ENCODE measurements around the gene LRP11. TPM values are rescaled to one million over a fixed set of nuclear protein-coding genes. Genes with fewer than 3 reads are reported as not detected.

The LRP11 gene
- total RNA-seq, 1 experiment from 2014 or later = 14.8 TPM

DNA sequence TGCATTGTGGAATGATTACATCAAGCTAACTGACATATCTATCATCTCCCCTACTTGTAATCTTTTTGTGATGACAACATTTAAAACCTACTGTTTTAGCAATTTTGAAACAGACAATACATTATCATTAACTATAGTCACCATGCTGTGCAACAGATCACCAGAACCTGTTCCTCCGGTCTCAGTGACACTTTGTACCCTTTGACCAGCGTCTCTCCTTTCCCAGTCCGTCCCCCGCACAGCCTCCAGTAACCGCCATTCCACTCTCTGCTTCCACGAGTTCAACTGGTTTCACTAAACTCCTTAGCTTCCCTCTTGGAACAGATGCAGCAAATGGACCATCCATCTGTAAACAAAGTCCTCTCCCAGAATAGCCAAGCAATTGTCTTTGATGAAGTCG is 21.8 kb downstream of the LRP11 start:
- no peaks in the 10 kb centered on the region for H3K27me3 ChIP-seq (ENCODE audit: insufficient read depth, low read length)
- TF ChIP-seq CTCF (conservative IDR thresholded peaks at IDR 0.05) = no peak
- no peak overlapping the region for H2BK120ac ChIP-seq (ENCODE audit: low read depth, low read length, poor library complexity, severe bottlenecking)
- no peaks in the 10 kb centered on the region for H4K20me1 ChIP-seq (ENCODE audit: control insufficient read depth, insufficient read depth, insufficient read length)
- H3K4me2 ChIP-seq (ENCODE audit: insufficient read depth, insufficient read length, low read length) = no peak overlapping the region
- no peak overlapping the region for H2AK5ac ChIP-seq (ENCODE audit: insufficient read length, low read length)
- no peak overlapping the region for H3K4me3 Mint-ChIP-seq
- H3K27ac ChIP-seq (ENCODE audit: insufficient read length, low read depth, low read length) = no peak overlapping the region
- H4K91ac ChIP-seq (ENCODE audit: insufficient read length, low read depth, low read length) = no peak overlapping the region
- no peak overlapping the region for H2BK5ac ChIP-seq (ENCODE audit: insufficient read length, low read length)
- no peak overlapping the region for H3T11ph ChIP-seq (ENCODE audit: low read length)
- no peak overlapping the region for H3K18ac ChIP-seq (ENCODE audit: insufficient read length, low read depth, low read length)
- no peak overlapping the region for H2AFZ ChIP-seq (ENCODE audit: low read length)
- no peak overlapping the region for H2BK20ac ChIP-seq (ENCODE audit: low read depth, low read length, poor library complexity, severe bottlenecking)
- no peak overlapping the region for H2BK12ac ChIP-seq (ENCODE audit: insufficient read length, low read depth, low read length)
- no peak overlapping the region for H3K4ac ChIP-seq (ENCODE audit: low read depth, low read length)
- H3K79me1 ChIP-seq (ENCODE audit: insufficient read depth, low read depth, low read length, poor library complexity, severe bottlenecking) = no peaks in the 10 kb centered on the region
- H3K23ac ChIP-seq (ENCODE audit: insufficient read length, low read depth, low read length) = no peak overlapping the region
- no peak overlapping the region for H3K14ac ChIP-seq (ENCODE audit: insufficient read depth, low read length)
- no peaks in the 10 kb centered on the region for H3K9me3 ChIP-seq (ENCODE audit: control insufficient read depth, low read depth, low read length)
- H3K27me3 Mint-ChIP-seq (ENCODE audit: low read depth) = no peaks in the 10 kb centered on the region
- peak overlapping the region in 1 of 3 experiments; percentile 53; a peak in 1 of 7 replicates for H3K27ac Mint-ChIP-seq
- no CpG with 5 or more reads among the region's 7 CpGs for WGBS (ENCODE audit: extremely low coverage, insufficient read length, low lambda C conversion rate)
- no peaks in the 10 kb centered on the region for H3K4me1 ChIP-seq (ENCODE audit: insufficient read depth, low read length)
- no peak overlapping the region for H4K5ac ChIP-seq (ENCODE audit: insufficient read length, low read depth, low read length)
- no peak overlapping the region for H3K56ac ChIP-seq (ENCODE audit: insufficient read length, low read depth, low read length)
- H4K8ac ChIP-seq (replicated peaks; ENCODE audit: insufficient read length, low read depth, low read length) = no peak overlapping the region
- no peak overlapping the region for H3K9ac ChIP-seq (ENCODE audit: extremely low read depth, insufficient read length, low read length)
- no peaks in the 10 kb centered on the region for H3K9me3 Mint-ChIP-seq
- no peaks in the 10 kb centered on the region for H3K79me2 ChIP-seq (ENCODE audit: insufficient read depth, low read length)
- H3K36me3 Mint-ChIP-seq (ENCODE audit: insufficient read depth in 1 of 3, low read depth in 3 of 3) = peaks cover 0 to 4% (median 3%) of the 10 kb centered on the region in 3 experiments; a peak in 4 of 7 replicates
- H2BK15ac ChIP-seq (ENCODE audit: low read depth, low read length) = no peak overlapping the region
- no peak for DNase-seq
- H3K4me1 Mint-ChIP-seq = peaks cover 0 to 4% of the 10 kb centered on the region in 2 experiments; a peak in 2 of 4 replicates
- H3K23me2 ChIP-seq (ENCODE audit: insufficient read length, low read depth, low read length, poor library complexity, severe bottlenecking) = no peaks in the 10 kb centered on the region

Measured in H9 (cell line).